ENCODE measurements around the gene HCAR2.

- TF ChIP-seq POLR2A (IDR thresholded peaks at IDR 0.05; ENCODE audit: low read length): no peak
- no peak for TF ChIP-seq GATA1 (IDR thresholded peaks at IDR 0.05; ENCODE audit: low read depth, low read length)
Observed at GRCh38 chr12:122726080-122726558, 23.0 kb upstream of the HCAR2 start.
